GM21717 (cell line): ENCODE results near the gene MVK.

Experiments
- ATAC-seq: cut with Tn5 transposase; IDR thresholded peaks from one replicate; pipeline ENCODE4 v1.9.1; 2021; ENCODE audit warnings: mild to moderate bottlenecking, moderate library complexity; ENCODE audit not compliant: unreplicated experiment

The MVK gene

DNA sequence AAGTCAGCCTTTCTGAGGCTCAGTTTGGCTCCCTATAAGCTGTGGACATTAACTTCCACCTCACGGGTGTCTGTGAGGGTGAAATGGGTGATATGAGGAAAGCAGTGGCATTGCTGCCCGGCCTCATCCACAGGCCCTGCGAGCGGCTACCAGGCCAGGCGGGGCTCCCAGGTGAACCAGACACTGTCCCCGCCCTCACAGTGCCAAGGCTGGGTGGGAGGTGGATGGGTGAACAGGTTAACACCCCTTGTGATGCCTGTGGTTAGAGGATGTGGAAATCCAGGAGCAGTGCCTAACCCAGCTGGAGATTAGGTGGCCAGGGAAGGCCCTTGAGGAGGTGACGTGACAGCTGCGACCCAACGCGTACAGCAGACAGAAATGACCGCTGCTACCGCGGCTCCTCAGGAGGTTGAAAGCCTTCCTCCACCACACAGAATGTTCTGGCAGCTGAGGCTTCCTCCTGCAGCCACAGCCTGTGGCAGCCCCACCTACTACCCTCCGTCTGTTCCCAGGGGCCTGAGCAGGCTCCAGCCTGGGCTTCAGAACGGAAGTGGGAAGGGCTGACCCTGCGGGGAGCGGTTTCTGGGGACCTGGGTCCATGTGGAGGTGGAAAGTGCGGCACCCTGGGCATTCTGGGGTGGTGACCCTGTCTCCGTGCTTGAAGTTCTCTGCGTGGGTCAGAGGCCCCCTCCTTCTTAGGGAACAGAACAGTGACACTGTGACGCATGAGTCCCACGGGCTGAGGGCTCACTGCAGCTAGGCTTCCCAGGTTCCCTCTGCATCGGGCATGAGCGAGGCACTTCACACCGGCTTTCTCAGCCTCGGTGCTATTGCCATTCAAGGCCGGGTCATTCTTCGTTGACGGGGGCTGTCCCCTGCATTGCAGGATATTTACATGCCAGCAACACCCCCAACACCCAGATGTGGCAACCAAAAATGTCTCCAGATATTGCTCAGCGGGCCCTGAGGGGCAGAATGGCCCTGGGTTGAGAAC is 10.0 kb upstream of the MVK start:
- no peak for ATAC-seq

GRCh38 chr12:109566424-109566823 is 7.2 kb upstream of the MVK start:
- no peak for ATAC-seq

GRCh38 chr12:109567296-109567695 is 6.3 kb upstream of the MVK start:
- no peak for ATAC-seq

DNA sequence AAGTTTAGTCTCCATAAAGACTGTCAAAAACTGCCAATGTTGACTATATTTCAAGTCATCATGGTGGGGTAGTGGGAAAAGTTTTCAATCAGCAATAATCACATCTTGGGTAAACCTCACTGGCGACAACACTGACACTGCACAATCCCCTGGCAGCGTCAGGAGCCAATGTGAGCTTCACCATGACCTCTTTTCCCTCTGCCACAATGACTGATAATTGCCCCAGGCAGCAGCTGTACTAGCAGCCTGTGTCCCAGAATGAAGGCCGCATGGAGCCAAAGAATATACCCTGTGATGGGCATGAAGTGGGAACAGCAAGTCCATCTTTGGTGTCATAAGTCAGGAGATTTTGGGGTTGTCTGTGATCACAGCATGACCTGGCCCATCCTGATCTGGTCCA is 5.6 kb upstream of the MVK start:
- no peak for ATAC-seq

DNA sequence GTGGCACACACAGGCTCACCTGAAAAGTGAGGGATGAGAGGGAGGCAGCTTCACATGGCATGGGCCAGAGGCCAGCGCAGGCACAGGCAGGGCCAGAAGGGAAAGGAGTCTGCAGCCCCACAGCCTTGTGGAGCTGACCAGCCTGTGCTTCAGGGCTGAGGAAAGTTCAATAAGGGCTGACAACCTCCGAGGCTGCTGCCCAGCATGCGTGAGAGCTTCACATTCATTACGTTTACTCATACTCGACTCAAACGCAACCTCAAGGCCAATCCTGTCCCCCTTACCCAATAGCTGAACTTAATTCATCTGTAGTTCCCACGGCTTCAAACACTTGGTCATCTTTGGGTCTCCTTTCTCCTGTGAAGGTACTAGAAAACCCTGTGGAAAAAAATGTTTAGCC is 5.1 kb upstream of the MVK start:
- ATAC-seq, result no peak

- ATAC-seq, result no peak
These were observed 1.7 kb upstream of the MVK start for GRCh38 chr12:109571773-109572505.

GRCh38 chr12:109572506-109572845 is 1.1 kb upstream of the MVK start:
- no peak for ATAC-seq

DNA sequence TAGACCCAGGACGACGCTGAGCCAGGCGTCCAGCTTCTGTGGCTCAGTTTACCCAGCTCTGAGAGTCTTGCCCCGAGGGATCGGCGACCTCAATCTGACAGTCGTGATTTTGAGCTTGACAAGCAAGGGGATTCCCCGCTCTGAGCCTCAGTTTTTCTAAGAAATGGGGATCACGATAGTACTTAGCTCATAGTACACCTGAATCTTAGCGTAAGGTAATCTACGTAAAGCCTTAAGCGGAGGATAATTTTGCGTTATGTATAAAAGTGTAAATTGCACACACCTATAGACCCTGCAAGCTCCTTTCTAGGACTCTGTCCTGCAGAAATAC is 285 bp downstream of the MVK start:
- ATAC-seq, result no peak

DNA sequence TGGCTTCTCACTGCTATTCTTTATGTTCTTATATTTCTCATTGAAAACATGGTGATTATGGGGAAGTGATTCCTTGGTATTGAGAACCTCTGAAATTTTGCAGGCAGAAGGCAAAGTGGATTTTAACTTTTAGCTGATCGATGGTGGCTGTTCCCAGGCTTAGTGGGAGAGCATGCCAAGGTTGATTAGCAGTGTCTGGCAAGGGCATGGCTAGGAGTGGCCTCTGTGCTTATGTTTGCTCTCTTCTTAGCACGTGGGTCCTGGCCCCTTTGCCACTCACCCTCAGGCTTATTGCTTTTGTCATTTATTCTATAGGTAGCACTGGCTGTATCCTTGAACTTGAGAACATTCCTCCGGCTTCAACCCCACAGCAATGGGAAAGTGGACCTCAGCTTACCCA is 2.1 kb downstream of the MVK start:
- ATAC-seq, result no peak

GRCh38 chr12:109577311-109577710 is 3.7 kb downstream of the MVK start:
- ATAC-seq, result no peak

DNA sequence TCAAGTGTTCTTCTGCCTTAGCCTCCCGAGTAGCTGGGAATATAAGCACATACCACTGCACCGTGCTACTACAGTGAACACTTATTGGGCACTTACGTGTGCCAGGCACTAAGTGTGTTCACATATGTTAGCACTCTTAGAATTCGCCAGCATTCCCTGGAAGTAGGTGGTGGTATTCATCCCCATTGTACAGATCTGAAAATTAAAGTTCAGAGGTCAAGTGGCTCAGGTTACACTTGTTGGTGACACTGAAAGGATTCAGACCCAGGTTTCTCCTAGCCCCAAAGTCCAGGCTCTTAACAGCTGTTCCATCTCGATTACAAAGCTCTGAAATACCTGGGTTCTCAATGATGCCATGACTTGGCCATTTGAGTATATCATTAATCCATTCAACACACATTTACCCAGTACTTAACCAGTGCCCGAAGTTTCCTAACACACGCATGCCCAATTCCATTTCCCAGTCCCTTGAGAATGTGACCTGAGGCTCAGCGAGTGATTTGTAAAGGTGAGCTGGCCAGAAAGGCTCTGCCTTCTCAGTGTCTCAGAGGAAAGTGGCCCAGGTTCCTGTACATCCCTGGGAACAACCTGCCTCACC is 4.8 kb downstream of the MVK start:
- ATAC-seq, result no peak

- ATAC-seq, result no peak
These were observed 6.0 kb downstream of the MVK start for GRCh38 chr12:109579639-109580038.

DNA sequence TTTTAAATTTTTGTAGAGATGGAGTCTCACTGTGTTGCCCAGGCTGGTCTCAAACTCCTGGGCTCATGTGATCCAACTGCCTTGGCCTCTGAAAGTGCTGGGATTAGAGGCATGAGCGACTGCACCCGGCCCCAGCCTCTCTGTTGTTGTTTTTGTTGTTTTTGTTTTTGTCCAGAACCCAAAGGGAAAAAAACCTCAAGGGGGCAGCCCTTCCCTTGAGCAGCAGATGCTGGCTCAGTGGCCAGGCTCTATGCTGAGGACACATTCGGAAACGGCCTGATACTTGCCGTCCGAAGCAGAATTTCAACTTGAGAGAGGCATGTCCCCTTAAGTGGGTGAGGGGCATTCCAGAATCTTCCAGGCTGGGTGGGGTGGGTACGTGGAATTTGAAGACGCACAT is 6.7 kb downstream of the MVK start:
- ATAC-seq, result no peak

DNA sequence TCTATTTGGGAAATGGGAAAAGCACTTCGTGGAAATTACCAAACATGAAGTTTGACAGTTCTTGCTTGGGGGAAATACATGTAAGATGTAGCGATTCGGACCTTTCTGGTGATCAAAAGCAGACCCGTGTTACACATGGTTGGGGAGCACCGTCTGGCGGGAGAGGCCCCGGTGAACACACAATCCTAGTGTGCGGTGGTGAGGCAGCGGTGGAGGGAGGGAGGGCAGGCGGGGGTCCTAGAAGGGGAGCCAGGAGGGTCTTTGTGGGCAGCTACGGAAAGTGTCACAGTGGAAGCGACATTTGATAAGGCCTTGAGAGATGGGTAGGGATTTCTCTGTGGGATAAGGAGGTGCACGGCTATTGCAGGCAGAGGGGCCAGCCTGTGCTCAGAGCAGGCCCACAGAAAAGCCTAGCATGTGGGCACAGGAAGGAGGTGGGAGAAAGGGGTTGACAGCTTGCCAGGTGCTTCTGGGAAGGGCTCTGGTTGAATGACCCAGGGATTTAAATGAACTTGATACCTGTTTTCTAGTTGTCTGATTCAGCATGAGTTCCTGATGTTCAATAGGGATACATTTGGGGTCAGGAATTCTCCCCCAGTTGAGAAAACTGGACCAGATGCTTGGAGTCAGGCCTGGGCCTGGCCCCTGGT is 7.2 kb downstream of the MVK start:
- ATAC-seq, result no peak

DNA sequence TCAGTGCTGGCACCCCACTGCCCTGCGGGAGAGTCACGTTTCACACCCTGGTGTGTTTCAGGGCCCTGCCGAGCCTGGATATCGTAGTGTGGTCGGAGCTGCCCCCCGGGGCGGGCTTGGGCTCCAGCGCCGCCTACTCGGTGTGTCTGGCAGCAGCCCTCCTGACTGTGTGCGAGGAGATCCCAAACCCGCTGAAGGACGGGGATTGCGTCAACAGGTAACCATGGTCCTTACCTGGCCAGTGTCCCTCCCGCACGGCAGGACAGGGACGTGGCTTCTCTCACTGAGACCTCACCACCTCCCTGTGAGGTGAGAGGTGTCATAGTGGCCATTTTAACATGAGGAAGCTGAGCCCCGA is 7.7 kb downstream of the MVK start:
- no peak for ATAC-seq

- ATAC-seq, result no peak
These were observed 8.3 kb downstream of the MVK start for GRCh38 chr12:109581856-109582255.

DNA sequence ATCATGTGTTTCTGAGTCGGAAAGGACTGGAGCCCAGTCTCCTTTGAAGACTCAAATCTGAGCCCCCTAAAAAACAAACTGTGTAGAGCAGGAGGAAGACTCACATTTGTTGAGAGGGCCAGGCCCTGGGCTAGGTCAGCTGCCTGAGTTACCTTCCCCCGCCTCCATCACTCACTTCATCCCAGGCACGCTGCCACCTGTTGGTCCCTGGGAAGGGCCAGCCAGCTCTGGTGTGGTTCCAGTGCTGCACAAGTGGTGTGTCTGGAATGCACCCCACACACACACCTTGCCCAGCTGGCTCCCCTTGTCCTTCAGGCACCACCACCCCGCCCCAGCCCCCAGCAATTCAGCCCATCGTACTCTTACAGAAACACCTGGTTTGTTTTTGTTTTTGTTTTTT is 9.0 kb downstream of the MVK start:
- ATAC-seq, result no peak

GRCh38 chr12:109583733-109584132 is 10.1 kb downstream of the MVK start:
- ATAC-seq, result no peak

GRCh38 chr12:109586385-109587296 is 13.0 kb downstream of the MVK start:
- ATAC-seq, result no peak

GRCh38 chr12:109587921-109588320 is 14.3 kb downstream of the MVK start:
- ATAC-seq, result no peak
